Fibroblast of pulmonary artery (primary cell): ENCODE measurements around the gene PTPRCAP.

ENCODE experiments used
- DNase-seq: peaks from one replicate; pipeline ENCODE4 v3.0.0-alpha.2; 2010; ENCODE audit warnings: low read depth
- H3K4me3 ChIP-seq: replicated peaks from 2 replicates; pipeline ENCODE4 v1.5.1; 2011; ENCODE audit warnings: low read depth, mild to moderate bottlenecking, control low read depth, low read length, moderate library complexity
- TF ChIP-seq, protein P1 (sequence below): IDR thresholded peaks from 2 replicates; pipeline ENCODE4 v1.5.1; 2011; ENCODE audit warnings: mild to moderate bottlenecking, control low read depth, low read length, inconsistent platforms; ENCODE audit errors: missing control alignments

The PTPRCAP gene

DNA sequence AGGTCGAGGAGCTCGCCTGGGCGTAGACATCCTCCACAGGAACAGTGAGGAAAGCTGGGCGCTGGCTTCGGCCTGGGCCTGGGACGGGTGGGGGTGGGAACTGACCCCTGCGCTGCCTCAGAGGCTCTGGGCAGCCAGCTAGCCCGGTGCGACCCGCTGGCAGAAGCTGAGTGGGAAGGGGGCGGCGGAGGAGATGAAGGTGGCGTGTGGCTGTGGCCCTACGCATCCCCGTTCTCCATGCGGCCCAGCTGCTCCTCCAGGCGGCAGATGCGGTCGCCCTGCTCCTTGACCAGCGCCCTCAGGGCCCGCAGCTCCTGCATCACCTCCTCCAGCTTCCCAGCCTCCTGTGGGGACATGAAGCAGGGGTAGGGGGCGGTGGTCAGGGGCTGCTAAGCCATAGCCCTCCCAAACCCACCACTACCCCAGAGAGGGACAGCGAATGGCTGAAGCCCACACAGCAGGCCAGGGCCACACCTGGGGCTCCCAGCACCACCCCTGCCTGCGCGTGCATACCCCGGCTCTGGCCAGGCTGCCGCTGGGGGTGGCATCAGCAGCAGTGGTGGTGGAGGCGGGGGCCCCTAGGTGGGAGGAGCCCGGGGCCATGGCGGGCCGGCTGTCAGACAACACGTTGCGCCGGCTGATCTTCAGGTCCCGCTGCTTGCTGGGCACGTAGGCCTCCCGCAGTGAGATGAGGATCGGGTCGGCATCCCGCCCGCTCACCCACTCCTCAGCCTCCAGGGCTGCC, 848 bp upstream of the PTPRCAP start:
- TF ChIP-seq, protein P1, sequence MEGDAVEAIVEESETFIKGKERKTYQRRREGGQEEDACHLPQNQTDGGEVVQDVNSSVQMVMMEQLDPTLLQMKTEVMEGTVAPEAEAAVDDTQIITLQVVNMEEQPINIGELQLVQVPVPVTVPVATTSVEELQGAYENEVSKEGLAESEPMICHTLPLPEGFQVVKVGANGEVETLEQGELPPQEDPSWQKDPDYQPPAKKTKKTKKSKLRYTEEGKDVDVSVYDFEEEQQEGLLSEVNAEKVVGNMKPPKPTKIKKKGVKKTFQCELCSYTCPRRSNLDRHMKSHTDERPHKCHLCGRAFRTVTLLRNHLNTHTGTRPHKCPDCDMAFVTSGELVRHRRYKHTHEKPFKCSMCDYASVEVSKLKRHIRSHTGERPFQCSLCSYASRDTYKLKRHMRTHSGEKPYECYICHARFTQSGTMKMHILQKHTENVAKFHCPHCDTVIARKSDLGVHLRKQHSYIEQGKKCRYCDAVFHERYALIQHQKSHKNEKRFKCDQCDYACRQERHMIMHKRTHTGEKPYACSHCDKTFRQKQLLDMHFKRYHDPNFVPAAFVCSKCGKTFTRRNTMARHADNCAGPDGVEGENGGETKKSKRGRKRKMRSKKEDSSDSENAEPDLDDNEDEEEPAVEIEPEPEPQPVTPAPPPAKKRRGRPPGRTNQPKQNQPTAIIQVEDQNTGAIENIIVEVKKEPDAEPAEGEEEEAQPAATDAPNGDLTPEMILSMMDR, result no peak
- H3K4me3 ChIP-seq, result no peak overlapping the region
- no peak for DNase-seq

DNA sequence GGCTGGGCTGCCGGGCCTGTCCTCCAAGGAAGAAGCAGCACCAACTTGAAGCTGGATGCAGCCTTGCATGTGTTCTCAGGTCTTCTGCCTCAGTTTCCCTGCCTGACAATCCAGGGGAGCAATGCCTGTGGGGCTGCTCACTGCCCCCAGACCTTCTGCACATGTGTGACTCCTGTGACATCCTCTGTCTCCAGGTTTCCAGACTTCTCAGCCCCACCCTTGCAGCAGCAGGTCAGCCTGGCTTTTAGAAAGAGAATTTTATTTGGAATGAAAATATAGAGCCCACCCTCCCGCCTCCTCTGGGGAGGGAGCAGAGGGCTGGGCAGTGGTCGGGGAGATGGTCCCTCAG, 301 bp upstream of the PTPRCAP start:
- no peak for DNase-seq
- H3K4me3 ChIP-seq, result no peak overlapping the region
- TF ChIP-seq, protein P1, result no peak

DNA sequence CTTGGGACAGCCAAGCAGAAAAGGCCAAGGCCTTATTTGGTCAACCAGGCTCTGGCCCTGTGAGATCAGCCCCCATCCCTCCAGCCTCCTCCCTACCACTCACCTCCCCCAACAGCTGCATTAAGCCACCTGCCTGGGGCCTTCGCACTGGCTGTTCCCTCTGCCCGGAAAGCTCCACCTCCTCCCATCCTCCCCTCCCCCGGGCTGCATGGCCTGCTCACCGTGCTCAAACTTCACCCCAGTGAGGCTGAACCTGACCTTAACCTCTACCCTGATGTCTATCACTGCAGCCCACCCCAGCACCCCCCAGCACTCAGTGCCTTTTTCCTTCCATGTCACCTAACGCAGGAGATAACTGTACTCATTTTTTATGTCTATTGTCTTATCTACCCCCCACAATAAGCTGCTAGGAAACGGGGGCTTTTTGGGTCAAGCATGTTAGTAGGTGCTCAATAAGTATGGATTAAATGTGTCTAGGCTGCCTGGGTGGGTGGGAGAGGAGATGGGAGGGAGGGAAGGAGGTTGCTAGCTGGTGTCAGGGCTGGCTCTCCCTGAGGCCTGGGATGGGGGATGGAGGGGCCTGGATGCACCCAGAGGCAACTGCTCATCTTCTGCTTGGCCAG, 912 bp downstream of the PTPRCAP start:
- no peak for DNase-seq
- TF ChIP-seq, protein P1, result no peak
- H3K4me3 ChIP-seq, result no peak overlapping the region

DNA sequence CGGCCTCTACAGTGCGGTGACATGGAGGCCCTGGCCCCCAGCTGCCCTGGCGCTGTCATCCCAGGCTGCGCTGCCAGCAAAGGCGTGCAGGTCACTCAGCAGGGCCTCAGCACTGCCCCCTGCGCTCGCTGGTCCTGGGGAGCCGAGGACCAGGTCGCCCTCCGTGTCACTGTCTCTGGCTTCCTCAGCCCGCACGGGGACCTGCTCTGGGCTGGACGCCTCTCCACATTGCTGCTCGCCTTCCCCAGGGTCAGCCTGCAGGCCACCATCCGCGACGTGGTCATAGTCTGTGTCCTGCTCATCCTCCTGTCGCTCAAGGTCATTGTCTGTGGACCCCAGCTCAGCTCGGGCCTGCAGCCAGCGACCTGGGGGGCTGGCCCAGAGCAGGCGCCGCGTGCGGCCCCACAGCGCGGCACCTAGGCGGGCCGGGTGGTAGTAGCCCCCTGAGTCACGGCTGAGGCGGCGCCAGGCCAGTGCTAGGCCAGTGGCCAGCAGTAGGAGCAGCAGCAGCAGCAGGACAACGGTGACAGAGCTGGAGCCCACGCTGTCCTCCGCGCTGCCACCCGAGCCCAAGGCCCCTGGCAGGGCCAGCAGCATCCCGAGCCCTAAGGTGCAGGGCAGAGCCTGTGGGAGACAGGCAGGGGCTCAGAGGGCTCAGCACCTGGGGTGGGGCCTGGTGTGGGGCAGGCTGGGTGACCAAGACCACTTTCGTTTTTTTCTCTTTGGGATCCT, 1.6 kb downstream of the PTPRCAP start:
- no peak overlapping the region for H3K4me3 ChIP-seq
- TF ChIP-seq, protein P1, result no peak
- DNase-seq, result no peak

DNA sequence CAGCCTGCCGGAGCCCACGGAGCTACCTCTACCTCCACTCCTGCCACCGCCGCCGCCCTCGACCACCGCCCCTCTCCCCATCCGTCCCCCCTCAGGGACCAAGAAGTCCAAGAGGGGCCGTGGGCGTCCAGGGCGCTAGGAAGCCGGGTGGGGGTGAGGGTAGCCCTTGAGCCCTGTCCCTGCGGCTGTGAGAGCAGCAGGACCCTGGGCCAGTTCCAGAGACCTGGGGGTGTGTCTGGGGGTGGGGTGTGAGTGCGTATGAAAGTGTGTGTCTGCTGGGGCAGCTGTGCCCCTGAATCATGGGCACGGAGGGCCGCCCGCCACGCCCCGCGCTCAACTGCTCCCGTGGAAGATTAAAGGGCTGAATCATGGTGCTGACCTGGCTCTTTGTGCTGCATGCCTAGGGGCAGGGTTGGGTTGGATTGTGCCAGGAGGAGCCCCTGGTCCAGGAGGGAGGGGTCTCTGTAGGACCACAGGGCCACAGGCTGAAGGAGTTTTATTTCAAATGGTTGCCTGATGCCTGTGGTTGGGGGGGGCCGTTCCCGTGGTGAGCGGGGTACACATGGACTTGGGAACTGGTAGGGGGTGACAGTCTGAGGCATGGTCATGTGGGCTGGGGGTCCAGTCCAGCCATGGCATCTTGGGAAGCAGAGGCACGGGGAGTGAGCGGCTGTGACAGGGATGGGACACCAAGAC, 2.3 kb downstream of the PTPRCAP start:
- TF ChIP-seq, protein P1, result no peak
- no peak overlapping the region for H3K4me3 ChIP-seq
- no peak for DNase-seq

DNA sequence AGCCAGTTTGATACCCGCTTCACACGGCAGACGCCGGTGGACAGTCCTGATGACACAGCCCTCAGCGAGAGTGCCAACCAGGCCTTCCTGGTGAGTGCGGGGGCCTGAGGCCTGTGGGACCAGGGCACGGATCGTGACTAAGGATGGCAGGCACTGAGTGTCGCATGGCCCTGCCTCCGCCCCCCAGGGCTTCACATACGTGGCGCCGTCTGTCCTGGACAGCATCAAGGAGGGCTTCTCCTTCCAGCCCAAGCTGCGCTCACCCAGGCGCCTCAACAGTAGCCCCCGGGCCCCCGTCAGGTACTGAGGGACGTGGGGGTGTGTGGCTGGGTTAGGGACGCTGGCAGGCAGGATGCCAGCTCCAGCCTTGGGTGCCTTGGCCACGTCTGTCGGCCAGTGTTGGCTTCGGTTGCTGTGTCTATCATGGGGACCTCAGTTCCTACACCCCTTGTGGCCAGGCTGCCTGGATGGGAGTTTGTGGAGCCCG, 3.0 kb downstream of the PTPRCAP start:
- no peak overlapping the region for H3K4me3 ChIP-seq

More for the DNA sequence above, 3.0 kb downstream of the PTPRCAP start:
- no peak for DNase-seq
- TF ChIP-seq, protein P1, result no peak
